Kidney (tissue), 14 donors: ENCODE measurements around the gene C11orf52. TPM values are rescaled to one million over a fixed set of nuclear protein-coding genes. Genes with fewer than 3 reads are reported as not detected.

Experiments
- DNase-seq, 5 donors: peaks; one replicate each; pipeline ENCODE4 v3.0.0-alpha.2; 2013 to 2020
- FAIRE-seq: peaks from 2 replicates; lab custom pipeline; 2012; peaks lifted over from hg19 to GRCh38; lab: Jason Lieb, UNC
- H3K27ac ChIP-seq, 2 donors: one replicate each; pipeline ENCODE4 v1.7.0; 2013; ENCODE audit warnings: low read depth in 2 of 2, low read length in 2 of 2, inconsistent platforms in 1 of 2
- H3K27me3 ChIP-seq: one replicate; pipeline ENCODE4 v1.7.1; 2013; ENCODE audit warnings: low read length, inconsistent platforms; ENCODE audit not compliant: control insufficient read depth, insufficient read depth
- H3K36me3 ChIP-seq, 3 donors: one replicate each; pipeline versions ENCODE4 v1.7.0 to v1.7.1; 2013; ENCODE audit warnings: low read length in 3 of 3, control low read depth in 1 of 3, inconsistent platforms in 1 of 3; ENCODE audit not compliant: insufficient read depth in 3 of 3, control insufficient read depth in 2 of 3
- H3K4me1 ChIP-seq, 3 donors: one replicate each; pipeline versions ENCODE4 v1.7.0 to v1.7.1; 2013; ENCODE audit warnings: low read length in 3 of 3, inconsistent platforms in 1 of 3, low read depth in 1 of 3; ENCODE audit not compliant: control insufficient read depth in 2 of 3, insufficient read depth in 2 of 3
- H3K4me3 ChIP-seq, 3 donors: one replicate each; pipeline versions ENCODE4 v1.7.0 to v1.8.1; 2013; ENCODE audit warnings: low read length in 3 of 3, control low read depth in 1 of 3, inconsistent platforms in 1 of 3
- H3K9ac ChIP-seq, 3 donors: one replicate each; pipeline versions ENCODE4 v1.7.0 to v1.7.1; 2013; ENCODE audit warnings: low read length in 3 of 3, control low read depth in 1 of 3, inconsistent platforms in 1 of 3
- H3K9me3 ChIP-seq, 3 donors: one replicate each; pipeline versions ENCODE4 v1.7.0 to v1.7.1; 2013; ENCODE audit warnings: low read length in 3 of 3, control low read depth in 1 of 3, inconsistent platforms in 1 of 3; ENCODE audit not compliant: control insufficient read depth in 2 of 3, insufficient read depth in 1 of 3
- CTCF ChIP-seq: IDR thresholded peaks from 3 replicates; pipeline ENCODE4 v1.5.1; 2012; ENCODE audit warnings: mild to moderate bottlenecking, moderate library complexity, borderline replicate concordance; ENCODE audit not compliant: insufficient read depth; ENCODE audit errors: extremely low read depth
- intact Hi-C: fragments of 100-400 bp; cut with DNase I; formaldehyde crosslinking; loops from one replicate; pipeline ENCODE4 v1.11.1; 2022
- polyA plus RNA-seq: library from polyadenylated mRNA; stranded (reverse); fragments of 350-450 nt; fragmentation: Illumina TruSeq; extraction: RNeasy Lipid Tissue Mini Kit (QIAGEN cat#74804); gene quantifications from one replicate; pipeline ENCODE4 v1.2.3, GENCODE V29; 2014; ENCODE audit warnings: low read depth, low replicate concordance; ENCODE audit not compliant: insufficient read depth
- total RNA-seq: library from RNA; stranded (reverse); fragmentation: NEBNext Ultra II Directional; extraction: Animal tissue kit (Norgen Biotek cat#: 25700); gene quantifications from one replicate; pipeline ENCODE4 v1.2.1, GENCODE V29; 2021
- donor health status: control.
- donor health status: control.
- donor health status: control.
- donor health status: control.
- donor health status: control.
- donor health status: DM: yes; HTN: yes; CAD: no.
- donor health status: Normal renal cell carcinoma (clear cell type).

Gene C11orf52
- total and polyA plus RNA-seq, 2 donors from 2014 or later: 27.8 to 103 TPM

- FAIRE-seq (no peak), DNase-seq (peak; percentile 85 to 90 (median 89))
- Histone ChIP-seq H3K4me1 (peaks cover 0 to 4% (median 2%) of the 10 kb centered on the region in 3 donors), H3K4me3 (peak within 1 kb of the TSS; percentile 79 to 92 (median 83)), H3K9ac (peak within 1 kb of the TSS; percentile 67 to 90 (median 77)), H3K27ac (peak within 1 kb of the TSS; percentile 81 to 83), H3K9me3 (no peaks in the 10 kb centered on the region), H3K27me3 (no peaks in the 10 kb centered on the region), H3K36me3 (peaks cover 9 to 12% (median 11%) of the 10 kb centered on the region in 3 donors)
- TF ChIP-seq CTCF: no peak
- intact Hi-C loops: no loop called here
These were observed 47.6 kb upstream of the C11orf52 start, which contains the start of gene ALG9 for GRCh38 chr11:111870886-111871692. TSS of gene ALG9 (minus strand) at chr11:111871581. CDS start at chr11:111871482, 99 bp downstream.

GRCh38 chr11:111871693-111872161, 47.0 kb upstream of the C11orf52 start:
- no peak for FAIRE-seq
- peaks cover 0 to 4% (median 2%) of the 10 kb centered on the region in 3 donors for H3K4me1 ChIP-seq

GRCh38 chr11:111878385-111878848, 40.3 kb upstream of the C11orf52 start:
- peaks cover 0 to 4% (median 2%) of the 10 kb centered on the region in 3 donors for H3K36me3 ChIP-seq
- H3K27me3 ChIP-seq: no peaks in the 10 kb centered on the region
- H3K9me3 ChIP-seq: no peaks in the 10 kb centered on the region
- H3K9ac ChIP-seq: peak overlapping the region; percentile 34 to 97 (median 81)
- peak overlapping the region; percentile 85 to 99 (median 90) for H3K4me3 ChIP-seq
- intact Hi-C loops: no loop called here
- no peak for FAIRE-seq
- no peak for TF ChIP-seq CTCF
- H3K27ac ChIP-seq: peak overlapping the region; percentile 94 to 98
- peaks cover 0 to 5% (median 0%) of the 10 kb centered on the region in 3 donors for H3K4me1 ChIP-seq
- peak in 2 of 5 donors; percentile 69 to 79 for DNase-seq

More at GRCh38 chr11:111871693-111872161, 47.0 kb upstream of the C11orf52 start:
- Histone ChIP-seq H3K9me3 (no peaks in the 10 kb centered on the region), H3K27me3 (no peaks in the 10 kb centered on the region), H3K36me3 (peaks cover 7 to 9% (median 8%) of the 10 kb centered on the region in 3 donors), H3K27ac (peak overlapping the region; percentile 81 to 83), H3K4me3 (peak overlapping the region; percentile 79 to 92 (median 83)), H3K9ac (peak overlapping the region; percentile 67 to 90 (median 77))
- DNase-seq: no peak
- intact Hi-C loops: no loop called here
- TF ChIP-seq CTCF: no peak
